Osteoblast (primary cell): ENCODE results near the gene NR3C1. TPM values are rescaled to one million over a fixed set of nuclear protein-coding genes. Genes with fewer than 3 reads are reported as not detected.
A peak's percentile ranks its signal among the peaks of the same experiment; 100 is the strongest.
"Not testable (repeated sequence)": the region's sequence is repeated elsewhere in the genome, so short reads cannot be mapped to it uniquely, and the experiment has no call there.

ENCODE experiments used
- DNase-seq: peaks from one replicate; pipeline ENCODE4 v3.0.0; 2011; ENCODE audit warnings: low spot score, mixed read lengths; ENCODE audit not compliant: insufficient read length; ENCODE audit errors: missing footprints
- H2AFZ ChIP-seq: 2 replicates; pipeline ENCODE4 v1.6.0; 2011; ENCODE audit warnings: mild to moderate bottlenecking, low read length
- H3K27ac ChIP-seq: 2 replicates; pipeline ENCODE4 v1.5.1; 2011; ENCODE audit warnings: mild to moderate bottlenecking, low read depth, low read length, moderate library complexity
- H3K27me3 ChIP-seq: 2 replicates; pipeline ENCODE4 v1.6.0; 2012; ENCODE audit warnings: mild to moderate bottlenecking, control low read depth, inconsistent platforms, low read length, moderate library complexity; ENCODE audit not compliant: insufficient read depth
- H3K36me3 ChIP-seq: 2 replicates; pipeline ENCODE4 v1.5.1; 2011; ENCODE audit warnings: mild to moderate bottlenecking, low read length, control low read depth, moderate library complexity; ENCODE audit not compliant: insufficient read depth
- H3K4me1 ChIP-seq: 2 replicates; pipeline ENCODE4 v1.5.1; 2011; ENCODE audit warnings: mild to moderate bottlenecking, low read length, control low read depth, moderate library complexity; ENCODE audit not compliant: insufficient read depth
- H3K4me2 ChIP-seq: 2 replicates; pipeline ENCODE4 v1.6.0; 2011; ENCODE audit warnings: mild to moderate bottlenecking, low read length; ENCODE audit not compliant: insufficient read depth
- H3K4me3 ChIP-seq: fragments of 200-600 bp; sonication (generic); 3 replicates; pipeline ENCODE4 v1.5.1; 2012; ENCODE audit warnings: mild to moderate bottlenecking, low read length, inconsistent platforms; ENCODE audit not compliant: insufficient read depth
- H3K79me2 ChIP-seq: 2 replicates; pipeline ENCODE4 v1.6.0; 2012; ENCODE audit warnings: mild to moderate bottlenecking, low read length, control low read depth, inconsistent platforms; ENCODE audit not compliant: insufficient read depth
- H3K9me3 ChIP-seq: 2 replicates; pipeline ENCODE4 v1.5.1; 2011; ENCODE audit warnings: low read depth, low read length, control low read depth
- H4K20me1 ChIP-seq: 2 replicates; pipeline ENCODE4 v1.6.0; 2012; ENCODE audit warnings: mild to moderate bottlenecking, low read length, control low read depth; ENCODE audit not compliant: insufficient read depth
- total RNA-seq: library from RNA; depleted of rRNA; stranded (reverse); fragments of >200 nt; gene quantifications from 2 replicates; pipeline ENCODE4 v1.2.3, GENCODE V29; 2012
- TF ChIP-seq, protein P1 (sequence below): IDR thresholded peaks from 2 replicates; pipeline ENCODE4 v1.5.1; 2011; ENCODE audit warnings: mild to moderate bottlenecking, low read depth, low read length, moderate library complexity; ENCODE audit errors: extremely low read depth

NR3C1 gene
- total RNA-seq, 1 donor, result 119 TPM

DNA sequence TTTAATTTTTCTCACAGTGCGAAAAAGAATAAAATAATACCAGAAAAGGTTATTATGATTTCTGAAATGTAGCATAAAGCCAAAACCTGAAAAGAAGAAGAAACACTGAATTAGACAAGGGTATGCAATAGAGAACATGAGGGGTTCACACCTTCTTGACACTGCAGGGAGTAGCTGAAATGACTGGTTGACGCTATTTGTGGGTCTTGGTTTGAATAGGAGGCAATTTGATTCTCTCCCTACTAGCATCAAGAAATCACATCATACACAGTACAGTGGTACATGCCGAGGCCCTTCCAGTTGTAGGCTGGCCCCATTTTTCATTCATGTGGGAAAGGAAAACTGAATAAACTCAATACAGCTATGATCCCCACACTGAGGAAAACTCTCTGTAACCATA lies 68.6 kb downstream of the NR3C1 start:
- Histone ChIP-seq H3K27me3 (no peaks in the 10 kb centered on the region), H3K4me1 (no peaks in the 10 kb centered on the region), H4K20me1 (peaks cover 14% of the 10 kb centered on the region), H3K9me3 (no peaks in the 10 kb centered on the region), H3K79me2 (peaks cover 88% of the 10 kb centered on the region), H3K36me3 (peaks cover 3% of the 10 kb centered on the region), H3K4me3 (no peak overlapping the region), H3K4me2 (no peak overlapping the region), H3K27ac (no peak overlapping the region), H2AFZ (no peak overlapping the region)
- TF ChIP-seq, protein P1, sequence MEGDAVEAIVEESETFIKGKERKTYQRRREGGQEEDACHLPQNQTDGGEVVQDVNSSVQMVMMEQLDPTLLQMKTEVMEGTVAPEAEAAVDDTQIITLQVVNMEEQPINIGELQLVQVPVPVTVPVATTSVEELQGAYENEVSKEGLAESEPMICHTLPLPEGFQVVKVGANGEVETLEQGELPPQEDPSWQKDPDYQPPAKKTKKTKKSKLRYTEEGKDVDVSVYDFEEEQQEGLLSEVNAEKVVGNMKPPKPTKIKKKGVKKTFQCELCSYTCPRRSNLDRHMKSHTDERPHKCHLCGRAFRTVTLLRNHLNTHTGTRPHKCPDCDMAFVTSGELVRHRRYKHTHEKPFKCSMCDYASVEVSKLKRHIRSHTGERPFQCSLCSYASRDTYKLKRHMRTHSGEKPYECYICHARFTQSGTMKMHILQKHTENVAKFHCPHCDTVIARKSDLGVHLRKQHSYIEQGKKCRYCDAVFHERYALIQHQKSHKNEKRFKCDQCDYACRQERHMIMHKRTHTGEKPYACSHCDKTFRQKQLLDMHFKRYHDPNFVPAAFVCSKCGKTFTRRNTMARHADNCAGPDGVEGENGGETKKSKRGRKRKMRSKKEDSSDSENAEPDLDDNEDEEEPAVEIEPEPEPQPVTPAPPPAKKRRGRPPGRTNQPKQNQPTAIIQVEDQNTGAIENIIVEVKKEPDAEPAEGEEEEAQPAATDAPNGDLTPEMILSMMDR, result no peak
- no peak for DNase-seq

DNA sequence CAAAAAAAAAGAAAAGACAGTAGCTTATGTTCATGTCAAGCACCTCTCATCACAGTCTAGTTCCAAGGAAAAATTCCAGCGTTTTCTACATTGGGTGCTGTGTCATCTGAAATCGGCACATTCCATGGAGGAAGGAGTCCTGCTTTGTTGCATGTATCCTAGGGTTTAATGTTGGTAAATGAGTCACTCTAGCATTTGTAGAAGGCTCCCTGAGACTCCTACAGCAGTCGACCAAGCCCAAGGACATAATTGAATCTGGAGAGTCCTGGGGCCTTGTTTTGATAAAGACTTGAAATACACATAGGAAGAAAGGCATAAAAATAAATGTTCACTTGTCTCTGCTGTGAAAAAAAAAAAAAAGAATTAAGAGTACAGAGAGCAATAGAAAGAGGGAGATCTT lies 69.1 kb downstream of the NR3C1 start:
- not testable (repeated sequence) for H3K36me3 ChIP-seq, H3K4me2 ChIP-seq, DNase-seq, H3K4me3 ChIP-seq, H3K27ac ChIP-seq, H3K27me3 ChIP-seq, H3K4me1 ChIP-seq, H3K9me3 ChIP-seq, H2AFZ ChIP-seq
- peaks cover 10% of the 10 kb centered on the region for H4K20me1 ChIP-seq
- peaks cover 89% of the 10 kb centered on the region for H3K79me2 ChIP-seq

DNA sequence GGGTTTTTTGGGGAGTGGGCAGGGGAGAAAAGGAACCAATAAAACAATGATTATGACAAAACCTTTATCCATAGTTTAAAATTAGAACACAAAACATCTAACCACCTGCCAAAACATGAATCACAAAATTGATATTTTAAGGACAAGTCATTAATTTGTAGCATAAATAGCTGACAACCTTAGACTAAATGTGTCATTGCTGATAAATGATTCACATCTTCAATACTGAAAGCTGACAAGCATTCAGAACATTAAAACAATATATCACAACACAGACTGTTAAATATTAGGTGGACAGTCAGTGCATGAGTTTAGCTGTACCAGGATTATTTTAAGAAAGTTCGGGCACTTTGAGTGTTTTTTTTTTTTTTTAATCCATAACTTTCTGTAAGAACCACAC lies 71.5 kb downstream of the NR3C1 start:
- no peaks in the 10 kb centered on the region for H3K36me3 ChIP-seq
- peaks cover 9% of the 10 kb centered on the region for H4K20me1 ChIP-seq
- H3K4me2 ChIP-seq, result no peak overlapping the region
- TF ChIP-seq, protein P1, result no peak
- no peak overlapping the region for H2AFZ ChIP-seq
- H3K4me3 ChIP-seq, result no peak overlapping the region
- no peak for DNase-seq
- H3K9me3 ChIP-seq, result no peaks in the 10 kb centered on the region
- no peaks in the 10 kb centered on the region for H3K4me1 ChIP-seq
- no peak overlapping the region for H3K27ac ChIP-seq
- no peaks in the 10 kb centered on the region for H3K27me3 ChIP-seq
- peaks cover 89% of the 10 kb centered on the region for H3K79me2 ChIP-seq

DNA sequence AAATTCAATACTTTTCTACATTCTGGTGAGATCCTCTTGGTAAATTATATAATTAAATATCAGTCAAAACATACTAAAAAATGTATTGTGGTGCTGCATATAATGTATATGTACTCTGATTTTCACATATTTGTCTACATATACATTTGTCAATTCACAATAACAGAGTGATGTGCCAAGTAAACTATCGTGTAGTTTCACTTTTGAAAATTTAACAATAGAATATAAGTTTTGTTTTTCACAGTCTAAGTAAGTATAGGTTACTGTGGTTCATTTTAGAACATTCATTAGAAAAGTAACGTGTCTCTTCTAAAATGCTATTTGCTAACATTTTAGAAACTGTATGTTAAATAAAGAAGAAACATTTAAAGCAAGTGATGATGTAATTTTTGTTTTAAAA lies 73.6 kb downstream of the NR3C1 start:
- TF ChIP-seq, protein P1, result no peak
- no peak overlapping the region for H2AFZ ChIP-seq
- peak overlapping the region; percentile 2 for H3K4me2 ChIP-seq
- no peaks in the 10 kb centered on the region for H3K36me3 ChIP-seq
- no peak overlapping the region for H3K27ac ChIP-seq
- H3K9me3 ChIP-seq, result no peaks in the 10 kb centered on the region
- H3K4me1 ChIP-seq, result no peaks in the 10 kb centered on the region
- H4K20me1 ChIP-seq, result peaks cover 9% of the 10 kb centered on the region
- no peak for DNase-seq
- H3K79me2 ChIP-seq, result peaks cover 89% of the 10 kb centered on the region
- H3K27me3 ChIP-seq, result no peaks in the 10 kb centered on the region
- no peak overlapping the region for H3K4me3 ChIP-seq
